GM21723 (cell line): ENCODE data around the gene GABRR1.

Experiments
- ATAC-seq: cut with Tn5 transposase; IDR thresholded peaks from one replicate; pipeline ENCODE4 v1.9.1; 2021; ENCODE audit warnings: mild to moderate bottlenecking, moderate library complexity; ENCODE audit not compliant: unreplicated experiment

Gene GABRR1

GRCh38 chr6:89216411-89216810 is 747 bp downstream of the GABRR1 start:
- ATAC-seq: no peak

DNA sequence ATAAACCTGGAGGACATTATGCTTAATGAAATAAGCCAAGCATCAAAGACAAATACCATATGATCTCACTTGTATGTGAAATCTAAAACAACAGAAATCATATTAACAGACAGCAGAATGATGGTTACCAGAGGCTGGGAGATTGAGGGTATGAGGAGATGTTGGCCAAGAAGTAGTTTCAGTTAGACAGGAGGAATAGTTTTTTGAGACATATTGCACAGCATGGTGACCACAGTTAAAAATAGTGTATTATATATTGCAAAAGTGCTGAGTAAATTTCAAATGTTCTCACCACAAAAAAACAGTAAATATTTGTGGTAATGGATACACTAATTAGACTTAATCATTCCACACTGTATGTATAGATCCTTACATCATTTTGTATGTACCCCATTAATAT is 1.8 kb downstream of the GABRR1 start:
- no peak for ATAC-seq

DNA sequence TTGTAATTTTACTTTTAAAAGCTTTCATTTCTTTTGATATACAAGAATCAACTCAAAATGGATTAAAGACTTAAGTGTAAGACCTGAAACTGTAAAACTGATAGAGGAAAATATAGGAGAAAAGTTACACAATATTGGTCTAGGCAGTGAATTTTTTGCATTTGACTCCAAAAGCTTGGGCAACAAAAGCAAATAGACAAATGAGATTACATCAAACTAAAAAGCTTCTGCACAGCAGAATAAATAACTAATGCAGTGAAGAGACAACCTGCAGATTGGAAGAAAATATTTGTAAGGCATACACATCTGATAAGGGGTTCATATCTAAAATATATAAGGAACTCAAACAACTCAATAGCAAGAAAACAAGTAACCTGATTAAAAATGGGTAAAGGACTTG is 3.0 kb downstream of the GABRR1 start:
- ATAC-seq: no peak

DNA sequence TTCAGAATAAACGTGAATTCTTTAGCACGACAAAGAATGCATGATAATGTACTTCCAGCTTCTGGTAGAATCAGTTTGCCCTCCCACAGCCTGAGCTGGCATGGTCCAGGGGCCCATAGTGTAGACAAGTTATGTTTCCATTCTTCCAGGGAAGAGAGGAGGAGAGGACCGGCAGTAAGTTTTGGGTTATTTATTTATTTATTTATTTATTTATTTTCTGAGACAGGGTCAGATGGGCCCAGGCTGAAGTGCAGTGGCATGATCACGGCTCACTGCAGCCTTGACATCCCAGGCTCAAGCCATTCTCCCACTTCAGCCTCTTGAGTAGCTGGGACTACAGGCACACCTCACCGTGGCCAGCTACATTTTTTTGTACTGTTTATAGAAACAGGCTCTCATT is 4.7 kb downstream of the GABRR1 start:
- ATAC-seq: no peak

DNA sequence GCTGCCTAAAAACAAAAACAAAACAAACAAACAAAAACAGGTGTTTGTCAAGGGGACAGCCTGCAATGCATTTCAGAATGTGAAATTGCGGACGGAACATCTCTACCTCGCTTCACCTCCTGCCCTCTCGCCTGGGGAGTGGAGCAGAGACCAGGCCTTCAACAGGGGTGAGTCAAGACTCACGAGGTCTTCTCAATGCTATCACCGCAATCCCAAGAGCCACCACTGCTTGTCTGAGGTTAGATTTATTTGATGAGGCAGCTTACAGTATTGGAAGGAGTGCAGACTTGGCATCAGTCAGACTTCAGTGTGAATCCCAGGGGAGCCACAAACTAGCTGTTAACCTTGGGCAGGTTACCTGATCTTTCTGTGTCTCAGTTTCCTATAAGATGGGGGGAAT is 7.7 kb downstream of the GABRR1 start:
- no peak for ATAC-seq

DNA sequence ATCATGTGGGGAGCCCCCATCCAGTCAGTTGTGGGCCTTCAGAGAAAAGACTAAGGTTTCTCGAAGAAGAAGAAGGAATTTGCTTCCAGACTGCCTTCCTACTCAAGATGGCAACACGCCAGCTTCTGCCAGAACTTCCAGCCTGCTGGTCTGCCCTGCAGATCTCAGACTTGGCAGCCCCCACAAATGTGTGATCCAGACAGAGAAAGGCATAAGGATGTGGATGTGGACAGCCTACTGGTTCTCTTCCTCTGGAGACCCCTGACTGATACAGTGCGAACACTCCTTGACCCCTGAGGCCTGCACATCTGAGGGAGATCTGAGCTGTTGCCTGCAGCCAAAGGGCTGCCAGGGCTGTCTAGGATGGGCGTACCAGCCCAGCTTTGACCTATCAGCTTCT is 8.6 kb downstream of the GABRR1 start:
- no peak for ATAC-seq

DNA sequence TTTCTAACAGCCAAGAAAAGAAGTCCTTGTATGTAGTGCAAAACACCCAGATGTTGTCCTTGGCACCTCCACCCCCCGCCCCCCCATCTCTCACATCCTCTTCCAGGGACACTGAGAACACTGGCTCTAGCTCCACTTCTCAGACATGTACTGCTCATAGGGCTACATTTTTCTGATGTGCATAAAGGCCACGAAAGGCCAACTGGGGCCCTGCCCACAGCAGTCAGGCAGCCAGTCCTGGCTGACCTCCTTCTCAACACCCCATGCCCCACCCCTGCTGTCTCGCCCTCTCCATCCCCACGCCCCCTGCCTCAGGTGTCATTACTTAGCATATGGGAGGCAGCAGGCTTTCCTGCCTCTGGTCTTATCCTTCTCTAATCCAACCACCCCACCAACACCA is 11.3 kb downstream of the GABRR1 start:
- no peak for ATAC-seq

GRCh38 chr6:89204096-89204495 is 13.1 kb downstream of the GABRR1 start:
- ATAC-seq: no peak

GRCh38 chr6:89200706-89201215 is 16.4 kb downstream of the GABRR1 start:
- ATAC-seq: no peak

DNA sequence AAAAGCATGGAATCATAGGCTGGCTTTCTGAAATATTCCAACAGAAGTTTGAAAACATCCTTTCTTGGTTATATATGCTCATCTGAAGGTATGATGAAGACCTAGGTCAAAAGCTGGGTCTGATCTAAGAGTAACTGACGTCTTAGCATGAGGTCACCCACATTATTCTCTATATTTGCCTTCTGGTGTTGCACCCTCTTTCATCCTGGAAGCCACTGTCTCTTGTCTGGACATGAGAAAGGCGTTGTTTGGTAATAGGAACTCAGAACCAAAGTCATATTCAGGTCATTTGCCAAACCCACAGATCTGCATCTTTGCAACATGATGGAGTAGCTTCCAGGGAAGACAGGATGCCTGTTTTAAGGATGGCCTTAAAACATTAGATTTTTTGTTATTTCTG is 17.6 kb downstream of the GABRR1 start:
- no peak for ATAC-seq

GRCh38 chr6:89198235-89198634 is 18.9 kb downstream of the GABRR1 start:
- ATAC-seq: no peak

GRCh38 chr6:89197141-89197540 is 20.0 kb downstream of the GABRR1 start:
- ATAC-seq: no peak

DNA sequence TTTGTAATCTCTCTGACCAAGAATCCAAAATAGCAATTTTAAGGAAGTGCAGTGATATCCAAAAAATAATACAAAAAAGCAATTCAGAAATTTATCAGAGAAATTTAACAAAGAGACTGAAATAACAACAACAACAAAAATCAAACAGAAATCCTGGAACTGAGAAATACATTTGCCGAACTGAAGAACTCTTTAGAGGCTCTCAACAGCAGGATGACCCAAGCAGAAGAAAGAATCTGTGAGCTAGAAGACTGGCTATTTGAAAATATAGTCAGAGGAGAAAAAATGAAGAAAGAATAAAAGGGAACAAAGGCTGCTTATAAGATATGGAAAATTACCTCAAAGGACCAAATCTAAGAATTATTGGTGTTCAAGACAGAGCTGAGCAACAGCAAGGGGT is 22.6 kb downstream of the GABRR1 start:
- no peak for ATAC-seq

DNA sequence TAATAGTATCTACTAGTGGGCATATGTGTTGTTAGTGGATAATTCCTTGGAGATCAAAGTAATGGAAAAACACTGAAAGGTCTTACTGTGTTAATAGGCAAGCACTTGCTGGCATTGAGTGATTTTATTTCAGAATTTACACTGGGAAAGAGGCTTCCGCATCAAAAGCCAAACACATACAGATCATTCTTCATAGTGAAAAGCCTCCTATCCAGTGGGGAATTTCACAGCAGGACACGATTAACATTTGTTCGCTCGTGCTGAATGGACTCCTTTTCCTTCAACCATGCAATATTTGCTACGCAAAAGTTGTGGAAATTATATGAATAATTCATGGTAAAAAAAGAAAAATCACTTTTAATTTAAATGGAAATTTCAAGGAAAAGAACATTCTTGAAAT is 26.4 kb downstream of the GABRR1 start:
- no peak for ATAC-seq

DNA sequence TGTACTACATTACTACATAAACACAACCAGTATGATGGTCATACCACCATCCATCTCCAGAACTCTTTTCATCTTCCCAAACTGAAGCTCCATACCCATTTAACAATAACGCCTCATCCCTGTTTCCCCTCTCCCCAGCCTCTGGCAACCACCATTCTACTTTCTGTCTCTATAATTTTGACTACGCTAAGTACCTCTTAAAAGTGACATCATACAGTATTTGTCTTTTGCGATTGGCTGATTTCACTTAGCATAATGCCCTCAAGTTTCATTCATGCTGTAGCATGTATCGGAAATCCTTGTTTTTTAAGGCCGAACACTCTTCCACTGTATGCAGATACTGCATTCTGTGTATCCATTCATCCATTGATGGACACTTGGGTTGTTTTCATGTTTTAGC is 29.7 kb downstream of the GABRR1 start:
- ATAC-seq: no peak

- ATAC-seq: no peak
Measured at GRCh38 chr6:89186762-89187161, 30.4 kb downstream of the GABRR1 start.

DNA sequence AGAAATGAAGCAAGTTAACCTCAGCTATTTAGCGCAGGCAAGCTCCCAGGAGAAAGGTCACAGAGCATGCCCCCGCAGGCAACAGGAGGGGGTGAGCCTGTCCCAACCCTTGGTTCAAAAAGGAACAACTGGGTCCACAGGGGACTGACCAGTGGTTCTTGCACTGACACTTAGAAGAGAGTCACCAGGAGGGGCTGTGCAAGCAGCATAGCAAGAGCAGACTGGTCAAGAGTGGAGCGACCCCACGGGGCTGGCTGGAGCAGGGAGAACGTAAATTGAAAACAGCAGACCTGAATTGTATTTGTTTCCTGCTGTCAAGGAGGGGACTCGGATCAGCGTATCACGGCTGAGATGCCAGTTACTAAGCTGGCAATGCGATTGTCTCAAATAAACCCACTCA is 32.8 kb downstream of the GABRR1 start:
- no peak for ATAC-seq

DNA sequence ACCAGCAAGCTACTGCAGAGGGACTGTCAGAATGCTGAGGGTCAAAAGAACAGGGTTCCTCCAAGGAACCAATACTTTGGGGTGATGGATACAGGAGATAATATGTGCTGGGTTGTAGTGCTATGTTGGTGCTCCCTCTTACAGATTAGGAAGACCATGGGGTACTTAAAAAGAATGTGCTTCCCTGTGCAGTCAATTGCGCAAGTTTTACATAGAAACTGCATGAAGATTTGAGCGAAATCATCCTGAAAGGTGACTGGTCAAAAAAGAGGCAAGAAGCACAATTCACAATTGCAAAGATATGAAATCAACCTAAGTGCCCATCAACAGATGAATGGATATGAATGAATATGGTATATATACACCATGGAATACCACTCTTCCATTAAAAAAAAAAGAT is 33.9 kb downstream of the GABRR1 start:
- ATAC-seq: no peak

DNA sequence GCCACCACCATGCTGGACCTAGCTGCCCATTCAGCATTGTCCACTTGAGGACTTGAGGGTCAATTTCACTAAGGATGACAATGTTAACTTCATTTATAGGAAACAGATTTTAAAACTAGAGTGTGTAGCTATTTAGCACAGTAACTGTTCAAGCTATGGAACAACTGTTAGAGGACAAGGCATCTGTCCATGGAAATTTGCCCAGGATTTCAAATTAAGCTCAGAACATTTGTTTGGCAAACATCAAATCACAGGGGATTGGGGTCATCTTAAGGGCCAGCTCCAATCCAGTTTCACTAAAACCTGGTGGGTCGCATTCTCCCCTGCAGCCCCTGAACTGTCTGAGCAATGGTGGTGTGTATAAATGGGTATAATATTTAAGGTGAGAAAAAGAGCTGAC is 36.2 kb downstream of the GABRR1 start:
- ATAC-seq: no peak

DNA sequence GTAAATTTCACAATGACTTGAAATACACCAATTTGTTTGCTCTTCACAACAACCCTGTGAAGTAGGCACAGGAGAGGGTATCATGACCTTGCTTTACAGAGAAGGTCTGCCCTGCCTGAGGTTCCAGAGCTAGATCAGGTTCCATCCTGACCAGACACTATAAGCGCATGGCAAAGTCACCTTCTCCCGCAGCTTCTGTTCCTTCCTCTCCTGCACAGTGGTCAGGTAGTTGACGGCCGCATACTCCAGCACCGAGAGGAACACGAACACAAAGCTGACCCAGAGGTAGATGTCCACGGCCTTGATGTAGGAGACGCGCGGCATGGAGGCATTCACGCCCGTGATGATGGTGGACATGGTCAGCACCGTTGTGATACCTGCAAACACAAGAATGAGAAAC is 37.0 kb downstream of the GABRR1 start:
- ATAC-seq: no peak

DNA sequence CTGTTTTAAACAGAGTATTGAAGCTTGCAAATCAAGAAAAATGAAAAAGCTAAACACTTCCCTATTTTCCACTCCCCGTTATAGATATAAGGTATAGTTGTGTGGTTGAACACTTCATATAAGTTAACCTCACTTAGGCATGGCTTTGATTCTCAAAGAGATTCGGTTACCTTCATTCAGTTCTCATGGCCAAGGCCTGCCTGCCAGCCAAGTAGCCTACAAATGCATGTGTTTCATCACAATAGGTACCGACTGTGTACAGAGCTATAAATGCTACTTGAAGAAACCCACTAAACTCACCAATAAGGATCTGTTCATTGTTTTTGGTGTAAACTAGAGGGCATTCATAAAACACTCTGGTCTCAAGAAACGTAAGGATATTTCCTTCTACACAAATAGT is 43.5 kb downstream of the GABRR1 start:
- ATAC-seq: no peak

DNA sequence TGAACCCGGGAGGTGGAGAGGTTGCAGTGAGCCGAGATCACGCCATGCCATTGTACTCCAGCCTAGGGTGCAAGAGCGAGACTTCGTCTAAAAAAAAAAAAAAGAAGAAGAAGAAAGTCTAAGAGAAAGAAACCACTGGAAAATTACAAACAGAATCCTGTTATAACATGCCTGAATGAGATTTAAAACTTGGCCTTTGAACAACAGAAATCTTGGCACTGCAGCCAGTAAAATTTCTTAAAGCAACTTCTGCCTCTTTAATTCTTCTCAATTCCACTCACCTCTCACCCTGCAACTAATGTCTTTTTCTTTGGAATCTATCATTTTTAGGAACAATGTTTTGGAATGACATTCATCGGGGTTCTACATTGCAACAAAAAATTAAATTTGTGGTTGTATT is 45.0 kb downstream of the GABRR1 start:
- ATAC-seq: no peak

DNA sequence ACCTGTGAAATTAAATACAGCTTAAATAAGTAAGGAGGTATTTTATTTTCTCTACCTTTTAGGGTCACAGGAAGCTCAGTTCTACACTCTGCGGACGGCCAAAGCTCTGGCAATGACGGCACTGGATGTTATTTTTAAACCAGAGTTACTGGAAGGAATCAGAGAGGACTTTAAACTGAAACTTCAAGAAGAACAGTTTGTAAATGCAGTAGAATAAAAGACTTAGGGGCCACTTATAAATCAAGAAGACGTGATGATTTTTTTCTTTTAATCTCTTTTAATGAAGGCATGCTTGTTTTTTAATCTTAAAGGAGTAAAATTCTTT is 55.1 kb downstream of the GABRR1 start:
- no peak for ATAC-seq
